HG02973 (cell line): Measurements from ENCODE around the gene TAP1.
"Not testable (repeated sequence)": the region's sequence is repeated elsewhere in the genome, so short reads cannot be mapped to it uniquely, and the experiment has no call there.

Experiments
- ATAC-seq: cut with Tn5 transposase; IDR thresholded peaks from one replicate; pipeline ENCODE4 v1.9.1; 2021; ENCODE audit warnings: moderate library complexity; ENCODE audit not compliant: unreplicated experiment

The TAP1 gene

DNA sequence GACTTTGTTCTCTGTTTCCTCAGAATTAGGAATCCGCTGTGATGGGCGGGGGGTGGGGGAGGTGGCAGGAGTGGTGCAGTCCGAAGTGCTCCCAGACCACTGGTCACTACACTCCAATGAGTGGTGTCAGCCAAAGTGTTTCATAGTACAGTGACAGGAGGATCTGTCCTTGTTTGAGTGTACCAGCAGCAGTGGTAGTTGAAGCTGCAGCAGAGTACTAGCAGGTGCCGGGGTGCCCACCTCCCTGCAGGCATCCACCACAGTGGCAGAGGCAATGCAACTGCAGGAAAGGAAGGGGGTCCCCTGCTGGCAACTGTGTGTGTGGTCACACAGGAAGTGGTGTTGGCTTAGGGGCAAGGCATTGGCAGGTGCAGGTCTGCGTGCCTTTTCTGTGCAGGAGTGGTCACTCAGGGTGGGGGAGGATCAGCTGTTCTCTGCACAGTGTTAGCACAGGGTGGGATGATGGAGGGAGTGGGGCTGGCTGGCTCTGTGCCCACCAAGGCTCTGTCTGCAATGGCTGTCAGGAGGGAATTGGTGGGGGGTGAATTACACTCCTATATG lies 46.4 kb downstream of the TAP1 start:
- no peak for ATAC-seq

DNA sequence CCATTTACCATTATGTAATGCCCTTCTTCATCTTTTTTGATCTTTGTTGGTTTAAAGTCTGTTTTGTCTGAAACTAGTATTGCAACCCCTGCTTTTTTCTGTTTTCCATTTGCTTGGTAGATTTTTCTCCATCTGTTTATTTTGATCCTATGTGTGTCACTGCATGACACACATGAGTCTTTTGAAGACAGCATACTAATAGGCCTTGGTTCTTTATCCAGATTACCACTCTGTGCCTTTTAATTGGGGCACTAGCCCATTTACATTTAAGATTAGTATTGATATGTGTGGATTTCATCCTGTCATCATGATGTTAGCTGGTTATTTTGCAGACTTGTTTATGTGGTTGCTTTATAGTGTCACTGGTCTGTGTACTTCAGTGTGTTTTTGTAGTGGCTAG lies 48.1 kb downstream of the TAP1 start:
- ATAC-seq: not testable (repeated sequence)

DNA sequence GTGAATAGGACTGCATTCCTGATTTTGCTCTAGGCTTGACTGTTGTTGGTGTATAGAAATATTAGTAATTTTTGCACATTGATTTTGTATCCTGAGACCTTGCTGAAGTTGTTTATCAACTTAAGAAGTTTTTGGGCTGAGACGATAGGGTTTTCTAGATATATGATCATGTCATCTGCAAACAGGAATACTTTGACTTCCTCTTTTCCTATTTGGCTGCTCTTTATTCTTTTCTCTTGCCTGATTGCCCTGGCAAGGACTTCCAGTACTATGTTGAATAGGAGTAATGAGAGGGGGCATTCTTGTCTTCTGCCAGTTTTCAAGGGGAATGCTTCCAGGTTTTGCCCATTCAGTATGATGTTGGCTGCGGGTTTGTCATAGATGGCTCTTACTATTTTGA lies 50.1 kb downstream of the TAP1 start:
- no peak for ATAC-seq

DNA sequence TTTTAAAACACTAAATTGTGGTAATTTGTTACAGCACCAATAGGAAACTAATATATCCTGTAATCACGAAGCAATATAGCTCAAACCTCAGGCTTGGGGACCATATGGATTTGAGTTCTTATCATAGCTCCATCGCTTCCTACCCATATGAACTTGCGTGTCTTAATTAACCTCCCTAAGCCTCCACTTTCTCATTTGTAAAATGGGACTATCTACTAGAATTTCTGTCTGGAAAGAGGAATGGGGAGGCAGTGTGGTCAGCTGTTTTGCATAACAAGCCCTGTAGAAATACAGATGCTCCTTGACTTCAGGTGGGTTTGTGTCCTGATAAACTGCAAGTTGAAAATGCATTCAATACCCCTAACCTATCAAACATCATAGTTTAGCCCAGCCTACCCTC lies 53.8 kb downstream of the TAP1 start:
- no peak for ATAC-seq

DNA sequence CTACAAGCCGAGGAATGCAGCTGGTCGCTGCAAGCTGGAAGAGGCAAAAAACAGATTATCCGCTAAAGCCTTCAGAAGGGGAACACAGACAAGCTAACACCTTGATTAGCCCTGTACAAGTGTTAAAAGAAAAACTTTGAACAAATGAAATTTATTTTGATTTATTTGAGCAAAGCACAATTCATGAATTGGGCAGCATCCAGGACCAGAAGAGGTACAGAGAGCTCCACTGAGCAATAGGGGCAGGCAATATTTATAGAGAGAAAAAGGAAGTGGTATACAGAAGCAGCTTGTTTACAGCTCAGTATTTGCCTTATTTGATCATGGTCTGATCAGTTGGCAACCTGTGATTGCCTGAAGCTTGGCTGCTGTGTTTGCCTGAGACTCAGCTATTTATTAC lies 54.3 kb downstream of the TAP1 start:
- no peak for ATAC-seq

DNA sequence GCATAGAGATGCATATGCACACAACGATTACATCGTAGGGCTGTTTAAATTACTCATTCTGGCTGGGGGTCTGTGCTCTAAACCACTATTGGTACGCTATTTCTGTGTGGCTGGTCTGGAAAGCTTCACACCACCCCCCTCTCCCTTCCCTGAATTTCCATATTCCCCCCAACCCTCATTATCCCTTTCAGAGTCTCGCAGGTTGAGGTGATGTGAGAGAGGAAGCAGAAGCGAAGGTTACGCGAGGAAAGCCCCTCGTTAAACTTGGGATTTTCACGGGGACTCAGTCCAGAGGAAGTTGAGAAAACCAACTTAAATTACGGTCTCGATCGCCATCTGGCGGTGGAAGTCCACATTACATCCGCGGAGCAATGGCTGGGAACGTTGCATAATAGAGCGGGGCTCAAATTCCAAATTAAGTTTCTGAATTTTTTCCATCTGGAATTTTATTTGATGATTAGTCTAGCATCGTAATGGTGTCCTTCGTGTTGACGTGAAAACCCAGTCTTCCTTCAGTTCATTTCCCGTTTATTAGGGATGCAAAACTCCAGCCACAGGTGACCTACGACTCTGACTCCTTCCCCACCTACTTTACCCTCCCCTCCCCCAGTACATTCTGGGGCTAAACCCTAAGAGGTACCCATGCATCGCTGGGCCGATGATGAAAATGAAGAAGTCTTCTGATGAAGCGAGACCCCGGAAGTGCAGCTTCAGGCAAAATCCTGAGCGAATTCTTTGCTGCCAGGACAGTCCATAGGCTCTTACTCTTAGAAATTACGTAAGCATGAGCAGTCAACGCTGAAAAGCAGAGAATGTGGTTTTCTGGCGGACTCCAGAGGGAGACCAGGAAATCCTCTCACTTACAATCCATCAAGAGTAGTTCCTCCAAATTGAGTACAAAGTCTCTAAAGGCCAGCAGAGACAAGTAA lies 56.4 kb downstream of the TAP1 start:
- no peak for ATAC-seq
